A549 (cell line): Measurements from ENCODE around the gene DPP7. TPM values are rescaled to one million over a fixed set of nuclear protein-coding genes. Genes with fewer than 3 reads are reported as not detected.

Experiments
- ATAC-seq, 2 experiments: fragments of 200-7000 bp in 1 of 2; fragments of >200 bp in 1 of 2; cut with Nextera tagmentation in 1 of 2; cut with Tn5 transposase in 1 of 2; 3 replicates each; pipeline versions ENCODE4 v1.8.0 to v1.9.1; 2018 to 2020; ENCODE audit warnings: mild to moderate bottlenecking in 1 of 2, moderate library complexity in 1 of 2
- CTCF ChIA-PET: fragments of 300-600 bp; sonication (Branson Sonifier 250); formaldehyde crosslinking; extraction: SDS; loops from one replicate; lab custom pipeline; 2021; ENCODE audit warnings: antibody characterized with exemption, inconsistent platforms; lab: Yijun Ruan, JAX
- POLR2A ChIA-PET: fragments of 350-600 bp; formaldehyde crosslinking; extraction: SDS; loops from one replicate; lab custom pipeline; 2021; ENCODE audit warnings: antibody characterized with exemption, inconsistent platforms; lab: Yijun Ruan, JAX
- DNase-seq, 2 experiments: peaks; one replicate each; pipeline versions ENCODE4 v3.0.0 to v3.0.0-alpha.2; 2011 to 2016; ENCODE audit warnings: low read depth in 1 of 2, low spot score in 1 of 2
- FAIRE-seq: peaks from 2 replicates; lab custom pipeline; 2011; peaks lifted over from hg19 to GRCh38; lab: Jason Lieb, UNC
- H3K27ac ChIP-seq, 2 experiments: fragments of >200 bp; sonication (Bioruptor Twin); formaldehyde crosslinking; 3 replicates each; pipeline ENCODE4 v1.5.1; 2016 to 2017
- H3K4me1 ChIP-seq: fragments of >200 bp; sonication (Bioruptor Twin); formaldehyde crosslinking; 3 replicates; pipeline ENCODE4 v1.6.1; 2016
- H3K4me2 ChIP-seq: fragments of >200 bp; sonication (Bioruptor Twin); formaldehyde crosslinking; 3 replicates; pipeline ENCODE4 v1.6.1; 2016
- H3K4me3 ChIP-seq: fragments of >200 bp; sonication (Bioruptor Twin); formaldehyde crosslinking; 3 replicates; pipeline ENCODE4 v1.5.1; 2016
- H3K9me3 ChIP-seq: fragments of >200 bp; sonication (Bioruptor Twin); formaldehyde crosslinking; 3 replicates; pipeline ENCODE4 v1.6.1; 2016
- ATOH8 ChIP-seq: fragments of 250-450 bp; sonication (Bioruptor Pico); IDR thresholded peaks from 2 replicates; pipeline ENCODE4 v1.5.0; 2020; ENCODE audit warnings: low read depth, mild to moderate bottlenecking, moderate library complexity
- BHLHE40 ChIP-seq: IDR thresholded peaks from 2 replicates; pipeline ENCODE4 v1.6.1; 2012; ENCODE audit warnings: low read depth, low read length, inconsistent platforms
- CBX8 ChIP-seq: fragments of 200-600 bp; sonication (generic); IDR thresholded peaks from 2 replicates; pipeline ENCODE4 v1.6.1; 2016
- CEBPB ChIP-seq, 2 experiments: fragments of >200 bp in 1 of 2; sonication (Bioruptor Twin) in 1 of 2; formaldehyde crosslinking in 1 of 2; IDR thresholded peaks; 2 replicates each; pipeline ENCODE4 v1.6.1; 2012 to 2016
- EHF ChIP-seq: fragments of 250-450 bp; sonication (Bioruptor Pico); IDR thresholded peaks from 2 replicates; pipeline ENCODE4 v1.5.0; 2020; ENCODE audit warnings: mild to moderate bottlenecking
- FOXS1 ChIP-seq: fragments of 250-450 bp; sonication (Bioruptor Pico); IDR thresholded peaks from 2 replicates; pipeline ENCODE4 v1.5.0; 2020; ENCODE audit warnings: mild to moderate bottlenecking, moderate library complexity
- HDAC2 ChIP-seq: fragments of 200-600 bp; sonication (generic); IDR thresholded peaks from 2 replicates; pipeline ENCODE4 v1.6.1; 2016
- HES2 ChIP-seq: fragments of >200 bp; sonication (Bioruptor Twin); formaldehyde crosslinking; IDR thresholded peaks from 2 replicates; pipeline ENCODE4 v1.6.1; 2016
- HEYL ChIP-seq: fragments of 250-450 bp; sonication (Bioruptor Pico); IDR thresholded peaks from 2 replicates; pipeline ENCODE4 v1.8.0; 2021; ENCODE audit warnings: mild to moderate bottlenecking, moderate library complexity
- HMGXB4 ChIP-seq: fragments of 250-450 bp; sonication (Bioruptor Pico); IDR thresholded peaks from 2 replicates; pipeline ENCODE4 v1.5.0; 2021; ENCODE audit warnings: mild to moderate bottlenecking, moderate library complexity, borderline replicate concordance
- HOXB5 ChIP-seq: fragments of 250-450 bp; sonication (Bioruptor Pico); IDR thresholded peaks from 2 replicates; pipeline ENCODE4 v1.5.0; 2020; ENCODE audit warnings: mild to moderate bottlenecking, moderate library complexity
- MAX ChIP-seq: IDR thresholded peaks from 2 replicates; pipeline ENCODE4 v1.6.1; 2012
- MAZ ChIP-seq: fragments of 150-350 bp; IDR thresholded peaks from 2 replicates; pipeline ENCODE4 v1.6.1; 2014; ENCODE audit warnings: antibody characterized with exemption, low read depth, low read length, borderline replicate concordance
- MYC ChIP-seq: IDR thresholded peaks from 2 replicates; pipeline ENCODE4 v1.6.1; 2012; ENCODE audit warnings: mild to moderate bottlenecking, inconsistent platforms, low read length, improper control_type of control experiment, borderline replicate concordance
- NR3C1 ChIP-seq: fragments of >200 bp; sonication (Bioruptor Twin); formaldehyde crosslinking; IDR thresholded peaks from 3 replicates; pipeline ENCODE4 v1.6.1; 2017
- POLR2AphosphoS2 ChIP-seq: conservative IDR thresholded peaks from 2 replicates; pipeline ENCODE4 v1.6.1; 2012; ENCODE audit warnings: low read length, improper control_type of control experiment, inconsistent platforms
- RARB ChIP-seq: fragments of 250-450 bp; sonication (Bioruptor Pico); IDR thresholded peaks from 2 replicates; pipeline ENCODE4 v1.8.0; 2021; ENCODE audit warnings: mild to moderate bottlenecking, moderate library complexity
- SMC3 ChIP-seq: fragments of >200 bp; sonication (Bioruptor Twin); formaldehyde crosslinking; IDR thresholded peaks from 3 replicates; pipeline ENCODE4 v1.6.1; 2018; ENCODE audit warnings: inconsistent platforms
- TFCP2L1 ChIP-seq: fragments of 250-450 bp; sonication (Bioruptor Pico); IDR thresholded peaks from 2 replicates; pipeline ENCODE4 v1.5.0; 2021; ENCODE audit warnings: mild to moderate bottlenecking
- TP53 ChIP-seq: fragments of 250-450 bp; sonication (Bioruptor Pico); IDR thresholded peaks from 2 replicates; pipeline ENCODE4 v1.5.0; 2021; ENCODE audit warnings: mild to moderate bottlenecking, moderate library complexity
- WGBS: methylation state at CpG from one replicate; pipeline ENCODE4 v1.1.6; 2017; ENCODE audit errors: missing lambda C conversion rate; 5-methylcytosine and 5-hydroxymethylcytosine counted together
- polyA plus RNA-seq, 4 experiments: library from polyadenylated mRNA; depleted of rRNA in 3 of 4; stranded (reverse); fragments of >200 nt; fragmentation: RNase III in 1 of 4; extraction: RNeasy Plus Mini Kit Qiagen cat#74134 plus additional on column Dnase treatment in 1 of 4; gene quantifications; 2 replicates in 3 of 4; 3 replicates in 1 of 4; pipeline ENCODE4 v1.2.3, GENCODE V29; 2011 to 2017
- TF ChIP-seq, protein P1 (sequence below): fragments of >200 bp; sonication (Bioruptor Twin); formaldehyde crosslinking; IDR thresholded peaks from 3 replicates; pipeline ENCODE4 v1.6.1; 2016

Gene DPP7
- polyA plus RNA-seq, 2 of the 4 experiments (the other 2 are of a cell fraction) = 27.6 to 71.8 TPM

DNA sequence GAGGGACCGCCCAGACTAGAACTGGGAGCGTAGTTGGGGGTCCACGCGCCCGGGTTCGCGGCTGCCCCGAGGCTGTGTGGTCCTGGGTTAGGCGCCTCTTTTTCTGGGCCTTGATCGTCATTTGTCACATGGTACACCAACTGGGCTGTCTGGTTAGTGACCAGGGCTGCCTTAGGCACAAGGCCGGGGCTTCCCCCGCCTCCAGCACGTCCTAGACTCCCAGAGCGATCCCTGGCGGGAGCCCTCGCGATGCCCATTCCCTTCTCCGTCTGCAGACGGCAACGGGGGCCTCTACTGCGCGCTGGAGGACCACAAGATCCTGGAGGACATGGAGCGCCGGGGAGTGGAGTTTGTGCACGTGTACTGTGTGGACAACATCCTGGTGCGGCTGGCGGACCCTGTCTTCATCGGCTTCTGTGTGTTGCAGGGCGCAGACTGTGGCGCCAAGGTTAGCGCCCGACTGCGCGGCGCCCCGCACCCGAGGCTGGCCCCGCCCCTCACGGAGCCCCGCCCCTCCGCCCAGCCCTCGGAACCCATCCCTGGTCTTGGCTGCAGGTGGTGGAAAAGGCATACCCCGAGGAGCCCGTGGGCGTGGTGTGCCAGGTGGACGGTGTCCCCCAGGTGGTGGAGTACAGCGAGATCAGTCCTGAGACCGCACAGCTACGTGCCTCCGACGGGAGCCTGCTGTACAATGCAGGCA, 35.7 kb downstream of the DPP7 start:
- no peak overlapping the region for H3K4me3 ChIP-seq
- 95% methylated on average over 38 of the region's 51 CpGs for WGBS
- no peaks in the 10 kb centered on the region for H3K9me3 ChIP-seq
- ATAC-seq = no peak
- H3K27ac ChIP-seq = no peak overlapping the region
- CTCF ChIA-PET = interaction anchor here (3.8 to 24.0 kb wide), 2 partner anchors 11 to 32 kb away, joined by 18 to 321 read pairs; partner anchors contain the start of genes NPDC1 and SAPCD2
- DNase-seq = no peak
- no peak overlapping the region; the same call in 2 of the 3 replicates for H3K4me2 ChIP-seq
- no peak for TF ChIP-seq FOXS1 (CRISPR knock-in tag)
- TF ChIP-seq HMGXB4 (CRISPR knock-in tag) = no peak
- TF ChIP-seq RARB (CRISPR knock-in tag) = no peak
- no peak for TF ChIP-seq CBX8
- no peak for TF ChIP-seq MAZ
- TF ChIP-seq, all 56 proteins: peak for 0
- no peak for FAIRE-seq
- POLR2A ChIA-PET = interaction anchor here (0.5 kb wide), 1 partner anchor 13 kb away, joined by 5 read pairs; no protein-coding TSS in a partner anchor
- H3K4me1 ChIP-seq = peaks cover 25% of the 10 kb centered on the region

- TF ChIP-seq CEBPB (IDR thresholded peaks at IDR 0.05) (no peak), HEYL (CRISPR knock-in tag) (no peak), HDAC2 (no peak), HOXB5 (no peak), MYC (no peak), TFCP2L1 (CRISPR knock-in tag) (no peak)
- TF ChIP-seq, protein P1, sequence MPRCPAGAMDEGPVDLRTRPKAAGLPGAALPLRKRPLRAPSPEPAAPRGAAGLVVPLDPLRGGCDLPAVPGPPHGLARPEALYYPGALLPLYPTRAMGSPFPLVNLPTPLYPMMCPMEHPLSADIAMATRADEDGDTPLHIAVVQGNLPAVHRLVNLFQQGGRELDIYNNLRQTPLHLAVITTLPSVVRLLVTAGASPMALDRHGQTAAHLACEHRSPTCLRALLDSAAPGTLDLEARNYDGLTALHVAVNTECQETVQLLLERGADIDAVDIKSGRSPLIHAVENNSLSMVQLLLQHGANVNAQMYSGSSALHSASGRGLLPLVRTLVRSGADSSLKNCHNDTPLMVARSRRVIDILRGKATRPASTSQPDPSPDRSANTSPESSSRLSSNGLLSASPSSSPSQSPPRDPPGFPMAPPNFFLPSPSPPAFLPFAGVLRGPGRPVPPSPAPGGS = 0 out of 3 replicates have a peak, but pooled peaks have one; percentile 11
- TF ChIP-seq, all 56 proteins: peak for 1
- Histone ChIP-seq H3K4me3 (peak overlapping the region; percentile 66), H3K4me2 (peak overlapping the region; percentile 95), H3K4me1 (peaks cover 16% of the 10 kb centered on the region), H3K9me3 (no peaks in the 10 kb centered on the region), H3K27ac (peak overlapping the region; percentile 72 to 92)
- ChIA-PET CTCF (interaction anchor here (2.1 to 24.0 kb wide), 4 partner anchors 9 to 32 kb away, joined by 7 to 321 read pairs (median 14); partner anchors contain the start of genes MAN1B1, NPDC1 and SAPCD2), POLR2A (no interaction called here)
- DNase-seq = no peak
- ATAC-seq = no peak
- 75% methylated on average over 41 of the region's 76 CpGs for WGBS
- no peak for FAIRE-seq
Observed at GRCh38 chr9:137077758-137078693, 36.5 kb downstream of the DPP7 start.

- CTCF ChIA-PET = interaction anchor here (1.2 to 24.0 kb wide), 7 partner anchors 9 to 159 kb away, joined by 3 to 321 read pairs (median 7); partner anchors contain the start of genes ABCA2, MAN1B1, NPDC1 and SAPCD2
- DNase-seq (peak in 1 of 2 experiments; percentile 44), ATAC-seq (peak; percentile 62 to 67), FAIRE-seq (no peak)
- POLR2A ChIA-PET = interaction anchor here (1.1 kb wide), 1 partner anchor 9 kb away, joined by 4 read pairs; the partner anchor contains the start of gene MAN1B1
- Histone ChIP-seq H3K9me3 (no peaks in the 10 kb centered on the region), H3K27ac (peak within 1 kb of the TSS; percentile 72 to 92), H3K4me3 (peak within 1 kb of the TSS; percentile 66), H3K4me1 (peaks cover 11% of the 10 kb centered on the region), H3K4me2 (peak within 1 kb of the TSS; percentile 95)
- WGBS = 27% methylated on average over 20 of the region's 87 CpGs
- TF ChIP-seq ATOH8 (CRISPR knock-in tag) (no peak), FOXS1 (CRISPR knock-in tag) (no peak), SMC3 (no peak), HES2 (no peak), NR3C1 (no peak), POLR2AphosphoS2 (no peak), BHLHE40 (0 out of 2 replicates have a peak, but pooled peaks have one; percentile 33), EHF (no peak), TP53 (CRISPR knock-in tag) (no peak), MAZ (no peak), CBX8 (no peak), MAX (0 out of 2 replicates have a peak, but pooled peaks have one; percentile 12)
- TF ChIP-seq, protein P1 = 0 out of 3 replicates have a peak, but pooled peaks have one; percentile 21
Observed at GRCh38 chr9:137077010-137077747, 37.4 kb downstream of the DPP7 start, which contains the start of gene UAP1L1. Gene UAP1L1, plus strand, starts transcription at chr9:137077517. Its CDS starts 16 bp downstream, at chr9:137077533.
